Stimulated activated CD4-positive, alpha-beta T cell treated with anti-CD3 and anti-CD28 coated beads, Interleukin-1b, Interleukin-23, amount 100 ng/mL, for 24 hours (primary cell): ENCODE measurements around the gene TMEFF1.

Experiments used
- DNase-seq, 4 experiments: peaks; one replicate each; pipeline ENCODE4 v3.0.0-alpha.2; 2020; ENCODE audit warnings: low read depth in 4 of 4, low spot score in 1 of 4

The TMEFF1 gene

GRCh38 chr9:100575006-100575405 lies 102.1 kb downstream of the TMEFF1 start:
- DNase-seq: no peak

- no peak for DNase-seq
These were observed 102.9 kb downstream of the TMEFF1 start for GRCh38 chr9:100575765-100576386.

- DNase-seq: no peak
These were observed 105.0 kb downstream of the TMEFF1 start, which contains the start of gene CAVIN4 for GRCh38 chr9:100577776-100578448. CAVIN4 (plus strand) TSS chr9:100578079; CDS start chr9:100578144, 65 bp downstream.

GRCh38 chr9:100578610-100579009 lies 105.7 kb downstream of the TMEFF1 start:
- no peak for DNase-seq

GRCh38 chr9:100579665-100580064 lies 106.7 kb downstream of the TMEFF1 start:
- no peak for DNase-seq

- DNase-seq: no peak
These were observed 107.3 kb downstream of the TMEFF1 start for GRCh38 chr9:100580257-100580656.

GRCh38 chr9:100581081-100581480 lies 108.1 kb downstream of the TMEFF1 start:
- no peak for DNase-seq

GRCh38 chr9:100581661-100582060 lies 108.7 kb downstream of the TMEFF1 start:
- no peak for DNase-seq

- no peak for DNase-seq
These were observed 110.3 kb downstream of the TMEFF1 start for GRCh38 chr9:100583014-100583802.

- no peak for DNase-seq
These were observed 112.0 kb downstream of the TMEFF1 start for GRCh38 chr9:100584951-100585350.

GRCh38 chr9:100586093-100586492 lies 113.1 kb downstream of the TMEFF1 start:
- no peak for DNase-seq

GRCh38 chr9:100587375-100587774 lies 114.4 kb downstream of the TMEFF1 start:
- DNase-seq: no peak

- DNase-seq: no peak
These were observed 116.6 kb downstream of the TMEFF1 start for GRCh38 chr9:100589582-100589981.

- DNase-seq: no peak
These were observed 117.5 kb downstream of the TMEFF1 start for GRCh38 chr9:100590481-100590880.

GRCh38 chr9:100591139-100591538 lies 118.2 kb downstream of the TMEFF1 start:
- no peak for DNase-seq

- no peak for DNase-seq
These were observed 118.9 kb downstream of the TMEFF1 start for GRCh38 chr9:100591639-100592412.

GRCh38 chr9:100595391-100596199 lies 122.6 kb downstream of the TMEFF1 start:
- no peak for DNase-seq

- DNase-seq: no peak
These were observed 124.3 kb downstream of the TMEFF1 start for GRCh38 chr9:100597236-100597635.

GRCh38 chr9:100598641-100599145 lies 125.7 kb downstream of the TMEFF1 start:
- DNase-seq: peak; percentile 55 to 75 (median 70)

GRCh38 chr9:100600521-100601079 lies 127.7 kb downstream of the TMEFF1 start:
- no peak for DNase-seq
